Spleen (tissue), 7 donors: ENCODE measurements around the gene USP6NL.

Experiments used
- CTCF ChIP-seq, 11 experiments: fragments of 200-600 bp in 7 of 11; fragments of 450-650 bp in 4 of 11; sonication (generic) in 4 of 11; IDR thresholded peaks in 8 of 11; conservative IDR thresholded peaks in 3 of 11; 1 replicate in 7 of 11; 2 replicates in 4 of 11; pipeline versions ENCODE4 v1.4.0 to v1.8.0; 2016 to 2021; ENCODE audit warnings: antibody characterized with exemption in 11 of 11, inconsistent platforms in 4 of 11, mild to moderate bottlenecking in 1 of 11
- POLR2A ChIP-seq, 3 donors: fragments of 450-650 bp; IDR thresholded peaks; one replicate each; pipeline ENCODE4 v1.5.1; 2017; ENCODE audit warnings: antibody characterized with exemption in 3 of 3, mild to moderate bottlenecking in 1 of 3
- POLR2AphosphoS5 ChIP-seq, 3 donors: sonication (generic); formaldehyde crosslinking; IDR thresholded peaks; one replicate each; pipeline ENCODE4 v1.5.1; 2017; ENCODE audit warnings: antibody characterized with exemption in 3 of 3
- donor health status: DM: no; HTN: no; CAD: no; lungs with moderate emphysema.
- donor health status: DM: no; HTN: no; CAD: no.
- donor health status: DM: no; HTN: no; CAD: no.

GRCh38 chr10:11404901-11405300 is 206.5 kb downstream of the USP6NL start:
- no peak for TF ChIP-seq CTCF (IDR thresholded peaks at IDR 0.05 in 8 of 11, conservative IDR thresholded peaks at IDR 0.05 in 3 of 11)
- no peak for TF ChIP-seq POLR2AphosphoS5 (IDR thresholded peaks at IDR 0.05)
- no peak for TF ChIP-seq POLR2A (IDR thresholded peaks at IDR 0.05)
